Psoas muscle (tissue), 8 donors: ENCODE measurements around the gene AHCY. TPM values are rescaled to one million over a fixed set of nuclear protein-coding genes. Genes with fewer than 3 reads are reported as not detected.
A peak's percentile ranks its signal among the peaks of the same experiment; 100 is the strongest.
"Not testable (repeated sequence)": the region's sequence is repeated elsewhere in the genome, so short reads cannot be mapped to it uniquely, and the experiment has no call there.

Source experiments
- ATAC-seq, 4 donors: fragments of 200-7000 bp; cut with Tn5 transposase; one replicate each; pipeline ENCODE4 v1.9.1; 2020; ENCODE audit warnings: moderate library complexity in 3 of 4, mild to moderate bottlenecking in 2 of 4
- DNase-seq, 2 donors: peaks; one replicate each; pipeline ENCODE4 v3.0.0-alpha.2; 2020
- H3K27ac ChIP-seq: fragments of 200-600 bp; one replicate; pipeline ENCODE4 v1.8.0; 2022
- H3K27me3 ChIP-seq, 3 donors: fragments of 200-600 bp in 1 of 3; one replicate each; pipeline versions ENCODE4 v1.6.1 to v1.8.0; 2013 to 2022; ENCODE audit warnings: low read length in 2 of 3, mild to moderate bottlenecking in 2 of 3, moderate library complexity in 1 of 3; ENCODE audit not compliant: insufficient read depth in 3 of 3
- H3K36me3 ChIP-seq, 2 donors: fragments of 200-600 bp in 1 of 2; one replicate each; pipeline versions ENCODE4 v1.6.1 to v1.8.0; 2013 to 2022; ENCODE audit warnings: low read depth in 1 of 2, mild to moderate bottlenecking in 1 of 2, moderate library complexity in 1 of 2; ENCODE audit not compliant: insufficient read depth in 1 of 2
- H3K4me1 ChIP-seq: fragments of 200-600 bp; one replicate; pipeline ENCODE4 v1.8.0; 2022
- H3K4me3 ChIP-seq: fragments of 200-600 bp; one replicate; pipeline ENCODE4 v1.8.0; 2022; ENCODE audit warnings: mild to moderate bottlenecking
- H3K9me3 ChIP-seq: fragments of 200-600 bp; one replicate; pipeline ENCODE4 v1.8.0; 2022
- WGBS, 3 donors: extraction: QIAGEN DNeasy Blood & Tissue Kit; methylation state at CpG; one replicate each; pipeline versions ENCODE4 v1.1.6 to v1.1.7; 2013; 5-methylcytosine and 5-hydroxymethylcytosine counted together
- intact Hi-C, 2 donors: fragments of 100-400 bp; cut with DNase I; formaldehyde crosslinking; loops; one replicate each; pipeline versions ENCODE4 v1.11.0 to v1.14.2; 2022
- long read RNA-seq, 2 donors: library from polyadenylated mRNA; unstranded; transcript quantifications; one replicate each; pipeline ENCODE4 v2.0.0, GENCODE V29; 2021
- polyA plus RNA-seq, 3 donors: library from polyadenylated mRNA; stranded (reverse); fragments of 200-250 nt; gene quantifications; one replicate each; pipeline ENCODE4 v1.2.3, GENCODE V29; 2013
- total RNA-seq, 4 donors: library from RNA; stranded (reverse); fragmentation: NEBNext Ultra II Directional in 2 of 4; extraction: Animal tissue kit (Norgen Biotek cat#: 25700) in 2 of 4; gene quantifications; one replicate each; pipeline versions ENCODE4 v1.2.1 to v1.2.4, GENCODE V29; 2021 to 2023
- TF ChIP-seq, protein P1 (sequence below): fragments of 200-600 bp; IDR thresholded peaks from one replicate; pipeline ENCODE4 v1.8.0; 2022; ENCODE audit warnings: antibody characterized with exemption
- donor health status: healthy with polysubstance abuse.
- donor health status: DM: no; HTN: no; CAD: no; lungs with moderate emphysema.
- donor health status: Bipolar disorder and iron deficiency.
- donor health status: healthy.
- donor health status: DM: yes; HTN: yes; CAD: no.
- donor health status: DM: no; HTN: no; CAD: no.
- donor health status: DM: no; HTN: no; CAD: no.
- donor health status: DM: yes; HTN: yes; CAD: no.

Gene AHCY
- total RNA-seq (10 to 100 TPM; 56.2 to 94.4 (median 82.3) TPM), polyA plus RNA-seq (100 to 1,000 TPM in 1 of 3 donors, 10 to 100 TPM in 2; 82.2 to 128 (median 89.6) TPM)
- long read RNA-seq, donor 1, transcript AHCY-201 (10 exons, 2,143 nt) = major isoform, 51 of 68 reads
- long read RNA-seq, donor 1, partial matches to known transcripts = 6 of 68 reads
- long read RNA-seq, donor 1, other reads (novel, unspliced or antisense) = 11 of 68 reads
- long read RNA-seq, donor 2, transcript AHCY-201 (10 exons, 2,143 nt) = major isoform, 74 of 97 reads
- long read RNA-seq, donor 2, partial matches to known transcripts = 13 of 97 reads
- long read RNA-seq, donor 2, other reads (novel, unspliced or antisense) = 10 of 97 reads

- no peaks in the 10 kb centered on the region for H3K27me3 ChIP-seq
- H3K27ac ChIP-seq = peak within 1 kb of the TSS; percentile 96
- DNase-seq (peak; percentile 97 to 98), ATAC-seq (peak; percentile 95 to 97 (median 96))
- H3K9me3 ChIP-seq = no peaks in the 10 kb centered on the region
- intact Hi-C loops = no loop called here
- H3K4me3 ChIP-seq = peak within 1 kb of the TSS; percentile 80
- H3K4me1 ChIP-seq = peaks cover 14% of the 10 kb centered on the region
- WGBS, 3 donors = 0% methylated on average over 67 to 79 of the region's 79 CpGs
- TF ChIP-seq, protein P1, sequence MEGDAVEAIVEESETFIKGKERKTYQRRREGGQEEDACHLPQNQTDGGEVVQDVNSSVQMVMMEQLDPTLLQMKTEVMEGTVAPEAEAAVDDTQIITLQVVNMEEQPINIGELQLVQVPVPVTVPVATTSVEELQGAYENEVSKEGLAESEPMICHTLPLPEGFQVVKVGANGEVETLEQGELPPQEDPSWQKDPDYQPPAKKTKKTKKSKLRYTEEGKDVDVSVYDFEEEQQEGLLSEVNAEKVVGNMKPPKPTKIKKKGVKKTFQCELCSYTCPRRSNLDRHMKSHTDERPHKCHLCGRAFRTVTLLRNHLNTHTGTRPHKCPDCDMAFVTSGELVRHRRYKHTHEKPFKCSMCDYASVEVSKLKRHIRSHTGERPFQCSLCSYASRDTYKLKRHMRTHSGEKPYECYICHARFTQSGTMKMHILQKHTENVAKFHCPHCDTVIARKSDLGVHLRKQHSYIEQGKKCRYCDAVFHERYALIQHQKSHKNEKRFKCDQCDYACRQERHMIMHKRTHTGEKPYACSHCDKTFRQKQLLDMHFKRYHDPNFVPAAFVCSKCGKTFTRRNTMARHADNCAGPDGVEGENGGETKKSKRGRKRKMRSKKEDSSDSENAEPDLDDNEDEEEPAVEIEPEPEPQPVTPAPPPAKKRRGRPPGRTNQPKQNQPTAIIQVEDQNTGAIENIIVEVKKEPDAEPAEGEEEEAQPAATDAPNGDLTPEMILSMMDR = no peak
- H3K36me3 ChIP-seq = no peaks in the 10 kb centered on the region
Observed at GRCh38 chr20:34302723-34303533, at the start of gene AHCY. Gene AHCY (minus strand): TSS chr20:34303355. CDS start chr20:34303270, 85 bp downstream.

- H3K27me3 ChIP-seq = no peaks in the 10 kb centered on the region
- no peaks in the 10 kb centered on the region for H3K4me1 ChIP-seq
- no peaks in the 10 kb centered on the region for H3K9me3 ChIP-seq
- intact Hi-C loops = no loop called here
- no peak overlapping the region for H3K4me3 ChIP-seq
- H3K36me3 ChIP-seq = no peaks in the 10 kb centered on the region
- WGBS, 3 donors = 55 to 72% (median 72%) methylated on average over 3 of the region's 3 CpGs
- no peak overlapping the region for H3K27ac ChIP-seq
- TF ChIP-seq, protein P1 = no peak
- DNase-seq (no peak), ATAC-seq (no peak)
Observed at GRCh38 chr20:34350095-34350494, 46.9 kb upstream of the AHCY start.

GRCh38 chr20:34347571-34347970, 44.4 kb upstream of the AHCY start:
- no peaks in the 10 kb centered on the region for H3K4me1 ChIP-seq
- no peak for DNase-seq
- H3K4me3 ChIP-seq = no peak overlapping the region
- ATAC-seq = no peak
- 84 to 90% (median 87%) methylated on average over 4 of the region's 4 CpGs for WGBS, 3 donors
- TF ChIP-seq, protein P1 = no peak
- no peaks in the 10 kb centered on the region for H3K36me3 ChIP-seq
- no peaks in the 10 kb centered on the region for H3K9me3 ChIP-seq
- H3K27me3 ChIP-seq = no peaks in the 10 kb centered on the region
- intact Hi-C loops = no loop called here
- no peak overlapping the region for H3K27ac ChIP-seq

- H3K4me3 ChIP-seq, H3K9me3 ChIP-seq, H3K27me3 ChIP-seq, DNase-seq, H3K4me1 ChIP-seq, ATAC-seq, H3K27ac ChIP-seq, intact Hi-C loops, H3K36me3 ChIP-seq: not testable (repeated sequence)
- 92 to 95% (median 93%) methylated on average over 9 of the region's 9 CpGs for WGBS, 3 donors
Observed at GRCh38 chr20:34346533-34346865, 43.3 kb upstream of the AHCY start.

DNA sequence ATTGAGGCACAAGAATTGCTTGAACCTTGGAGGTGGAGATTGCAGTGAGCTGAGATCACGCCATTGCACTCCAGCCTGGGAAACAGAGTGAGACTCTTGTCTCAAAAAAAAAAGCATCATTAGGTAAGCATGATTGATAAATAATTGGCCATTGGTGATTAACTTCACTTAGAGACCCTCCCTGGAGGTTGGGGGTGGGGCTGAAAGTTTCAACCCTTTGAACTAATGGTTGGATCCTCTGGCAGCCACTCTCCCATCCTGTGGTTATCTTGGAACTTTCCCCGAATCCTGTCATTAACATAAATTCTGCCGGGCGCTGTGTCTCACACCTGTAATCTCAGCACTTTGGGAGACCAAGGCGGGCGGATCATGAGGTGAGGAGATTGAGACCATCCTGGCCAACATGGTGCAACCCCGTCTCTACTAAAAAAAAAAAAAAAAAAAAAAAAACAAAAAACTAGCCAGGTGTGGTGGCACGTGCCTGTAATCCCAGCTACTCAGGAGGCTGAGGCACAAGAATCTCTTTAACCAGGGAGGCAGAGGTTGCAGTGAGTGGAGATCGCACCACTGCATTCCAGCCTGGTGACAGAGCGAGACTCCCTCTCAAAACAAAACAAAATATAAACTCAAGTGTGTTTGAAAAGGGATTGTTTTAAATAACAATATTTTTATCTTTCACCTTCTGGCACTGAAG, 42.8 kb upstream of the AHCY start:
- intact Hi-C loops, H3K9me3 ChIP-seq, H3K4me3 ChIP-seq, ATAC-seq, H3K4me1 ChIP-seq, DNase-seq, H3K27me3 ChIP-seq, H3K27ac ChIP-seq, H3K36me3 ChIP-seq: not testable (repeated sequence)
- 86 to 88% (median 88%) methylated on average over 10 of the region's 10 CpGs for WGBS, 3 donors
